IPS DF 6.9 (cell line): ENCODE results near the gene C5orf58.

Experiments used
- DNase-seq: peaks from one replicate; pipeline ENCODE4 v3.0.0-alpha.2; 2013; ENCODE audit warnings: low read depth, low spot score
- H3K27ac ChIP-seq: one replicate; pipeline ENCODE4 v1.5.1; 2013; ENCODE audit warnings: low read length, control low read depth
- H3K27me3 ChIP-seq: 2 replicates; pipeline ENCODE4 v1.6.1; 2013; ENCODE audit warnings: mild to moderate bottlenecking, low read length; ENCODE audit not compliant: control insufficient read depth, insufficient read depth
- H3K36me3 ChIP-seq: 2 replicates; pipeline ENCODE4 v1.6.1; 2013; ENCODE audit warnings: low read length; ENCODE audit not compliant: control insufficient read depth, insufficient read depth
- H3K4me1 ChIP-seq: 2 replicates; pipeline ENCODE4 v1.6.1; 2013; ENCODE audit warnings: low read length; ENCODE audit not compliant: control insufficient read depth, insufficient read depth
- H3K4me3 ChIP-seq: 2 replicates; pipeline ENCODE4 v1.5.1; 2013; ENCODE audit warnings: mild to moderate bottlenecking, low read length
- H3K9me3 ChIP-seq: 2 replicates; pipeline ENCODE4 v1.6.1; 2013; ENCODE audit warnings: low read length, inconsistent platforms; ENCODE audit not compliant: control insufficient read depth, insufficient read depth
- WGBS: extraction: QIAGEN DNeasy Blood & Tissue Kit; methylation state at CpG from one replicate; pipeline ENCODE4 v1.1.7; 2013; ENCODE audit warnings: mixed read lengths, missing lambda C conversion rate; ENCODE audit not compliant: insufficient read length, insufficient coverage; 5-methylcytosine and 5-hydroxymethylcytosine counted together

C5orf58 gene

GRCh38 chr5:170292179-170293104, 59.7 kb downstream of the C5orf58 start:
- Histone ChIP-seq H3K36me3 (no peaks in the 10 kb centered on the region), H3K27ac (no peak overlapping the region), H3K27me3 (no peaks in the 10 kb centered on the region), H3K4me1 (no peaks in the 10 kb centered on the region), H3K9me3 (no peaks in the 10 kb centered on the region), H3K4me3 (no peak overlapping the region)
- no peak for DNase-seq
- WGBS: no CpG with 5 or more reads among the region's 4 CpGs

- Histone ChIP-seq H3K27me3 (no peaks in the 10 kb centered on the region), H3K4me3 (no peak overlapping the region), H3K4me1 (no peaks in the 10 kb centered on the region), H3K27ac (no peak overlapping the region), H3K9me3 (no peaks in the 10 kb centered on the region), H3K36me3 (no peaks in the 10 kb centered on the region)
- DNase-seq: no peak
- no CpG with 5 or more reads among the region's 6 CpGs for WGBS
Measured at GRCh38 chr5:170293273-170293672, 60.5 kb downstream of the C5orf58 start.

- H3K27me3 ChIP-seq: no peaks in the 10 kb centered on the region
- no peaks in the 10 kb centered on the region for H3K9me3 ChIP-seq
- no peak for DNase-seq
- no peak overlapping the region for H3K27ac ChIP-seq
- H3K4me3 ChIP-seq: no peak overlapping the region
- no CpG with 5 or more reads among the region's 3 CpGs for WGBS
- no peaks in the 10 kb centered on the region for H3K4me1 ChIP-seq
- no peaks in the 10 kb centered on the region for H3K36me3 ChIP-seq
Measured at GRCh38 chr5:170294057-170294456, 61.3 kb downstream of the C5orf58 start.

- H3K4me1 ChIP-seq: no peaks in the 10 kb centered on the region
- no peaks in the 10 kb centered on the region for H3K36me3 ChIP-seq
- H3K27ac ChIP-seq: no peak overlapping the region
- DNase-seq: no peak
- no peaks in the 10 kb centered on the region for H3K27me3 ChIP-seq
- no peaks in the 10 kb centered on the region for H3K9me3 ChIP-seq
- H3K4me3 ChIP-seq: no peak overlapping the region
Measured at GRCh38 chr5:170294556-170294955, 61.8 kb downstream of the C5orf58 start.
